ENCODE data around the gene ACOX3.

GRCh38 chr4:8338351-8338961, 102.1 kb downstream of the ACOX3 start:
- TF ChIP-seq CTCF (tag by site-specific recombination; IDR thresholded peaks at IDR 0.05) (no peak), ZNF707 (tag by site-specific recombination; IDR thresholded peaks at IDR 0.05) (no peak), PBX3 (CRISPR knock-in tag; IDR thresholded peaks at IDR 0.05) (no peak), ZBTB1 (tag by site-specific recombination; IDR thresholded peaks at IDR 0.05) (no peak), AEBP2 (tag by site-specific recombination; IDR thresholded peaks at IDR 0.05; ENCODE audit: borderline replicate concordance) (no peak), ZNF341 (tag by site-specific recombination; IDR thresholded peaks at IDR 0.05; ENCODE audit: low read depth) (no peak), ZNF837 (tag by site-specific recombination; IDR thresholded peaks at IDR 0.05) (no peak), ZNF354C (tag by site-specific recombination; IDR thresholded peaks at IDR 0.05; ENCODE audit: borderline replicate concordance, low read depth) (no peak)
